Osteocyte (in vitro differentiated cells): ENCODE results near the gene ACR. TPM values are rescaled to one million over a fixed set of nuclear protein-coding genes. Genes with fewer than 3 reads are reported as not detected.

Source experiments
- DNase-seq: peaks from one replicate; pipeline ENCODE4 v3.0.0; 2021; ENCODE audit warnings: mixed read lengths; ENCODE audit not compliant: unreplicated experiment; ENCODE audit errors: extremely low spot score
- H3K27ac Mint-ChIP-seq: one replicate; pipeline ENCODE4 v1.8.0; 2021; ENCODE audit warnings: mild to moderate bottlenecking, mixed read lengths; ENCODE audit not compliant: unreplicated experiment
- H3K27me3 Mint-ChIP-seq: one replicate; pipeline ENCODE4 v1.8.0; 2021; ENCODE audit warnings: mixed read lengths; ENCODE audit not compliant: unreplicated experiment
- H3K36me3 Mint-ChIP-seq: one replicate; pipeline ENCODE4 v1.8.0; 2021; ENCODE audit warnings: mixed read lengths; ENCODE audit not compliant: unreplicated experiment
- H3K4me1 Mint-ChIP-seq: one replicate; pipeline ENCODE4 v1.8.0; 2021; ENCODE audit warnings: mixed read lengths; ENCODE audit not compliant: unreplicated experiment
- H3K4me3 Mint-ChIP-seq: one replicate; pipeline ENCODE4 v1.8.0; 2021; ENCODE audit warnings: mild to moderate bottlenecking, moderate library complexity, mixed read lengths; ENCODE audit not compliant: unreplicated experiment
- H3K9me3 Mint-ChIP-seq: one replicate; pipeline ENCODE4 v1.8.0; 2021; ENCODE audit warnings: mixed read lengths; ENCODE audit not compliant: unreplicated experiment
- CTCF ChIP-seq: fragments of 200-600 bp; sonication (generic); IDR thresholded peaks from 2 replicates; pipeline ENCODE4 v1.5.0; 2021; ENCODE audit warnings: antibody characterized with exemption, mild to moderate bottlenecking, moderate library complexity
- total RNA-seq: library from RNA; stranded (reverse); gene quantifications from 2 replicates; pipeline ENCODE4 v1.2.1, GENCODE V29; 2021

ACR gene
- total RNA-seq, 1 donor from 2014 or later: not detected

- no peak for DNase-seq
- H3K27ac Mint-ChIP-seq: no peak overlapping the region
- no peaks in the 10 kb centered on the region for H3K4me1 Mint-ChIP-seq
- no peak for TF ChIP-seq CTCF
- H3K27me3 Mint-ChIP-seq: peaks cover 16% of the 10 kb centered on the region
- H3K9me3 Mint-ChIP-seq: no peaks in the 10 kb centered on the region
- H3K36me3 Mint-ChIP-seq: no peaks in the 10 kb centered on the region
- H3K4me3 Mint-ChIP-seq: no peak overlapping the region
Measured at GRCh38 chr22:50718352-50718709, 19.7 kb upstream of the ACR start.

GRCh38 chr22:50719814-50720300, 18.1 kb upstream of the ACR start:
- Mint-ChIP-seq H3K27me3 (peaks cover 16% of the 10 kb centered on the region), H3K9me3 (no peaks in the 10 kb centered on the region), H3K27ac (no peak overlapping the region), H3K4me3 (no peak overlapping the region), H3K36me3 (no peaks in the 10 kb centered on the region), H3K4me1 (no peaks in the 10 kb centered on the region)
- DNase-seq: no peak
- TF ChIP-seq CTCF: no peak

GRCh38 chr22:50720301-50721256, 17.4 kb upstream of the ACR start:
- H3K27ac Mint-ChIP-seq: no peak overlapping the region
- H3K4me3 Mint-ChIP-seq: peak overlapping the region; percentile 18
- H3K36me3 Mint-ChIP-seq: peaks cover 2% of the 10 kb centered on the region
- TF ChIP-seq CTCF: no peak
- H3K4me1 Mint-ChIP-seq: no peaks in the 10 kb centered on the region
- no peaks in the 10 kb centered on the region for H3K9me3 Mint-ChIP-seq
- DNase-seq: no peak
- peaks cover 16% of the 10 kb centered on the region for H3K27me3 Mint-ChIP-seq

- Mint-ChIP-seq H3K4me1 (no peaks in the 10 kb centered on the region), H3K36me3 (peaks cover 2% of the 10 kb centered on the region), H3K27ac (no peak overlapping the region), H3K9me3 (no peaks in the 10 kb centered on the region), H3K4me3 (peak overlapping the region; percentile 18), H3K27me3 (peaks cover 16% of the 10 kb centered on the region)
- DNase-seq: no peak
- TF ChIP-seq CTCF: no peak
Measured at GRCh38 chr22:50721257-50721844, 16.7 kb upstream of the ACR start.
